NB4 (cell line): ENCODE measurements around the gene EN2.

Source experiments
- DNase-seq: peaks from one replicate; pipeline ENCODE4 v3.0.0; 2010; ENCODE audit warnings: low read depth
- H3K4me3 ChIP-seq: one replicate; pipeline ENCODE4 v1.5.1; 2011; ENCODE audit warnings: mild to moderate bottlenecking, low read depth, low read length, moderate library complexity
- MYC ChIP-seq: IDR thresholded peaks from 2 replicates; pipeline ENCODE4 v1.6.1; 2011; ENCODE audit warnings: low read depth, low read length
- POLR2A ChIP-seq: IDR thresholded peaks from 2 replicates; pipeline ENCODE4 v1.6.1; 2011; ENCODE audit warnings: mild to moderate bottlenecking; ENCODE audit not compliant: insufficient read length; ENCODE audit errors: extremely low read depth
- TF ChIP-seq, protein P1 (sequence below): IDR thresholded peaks from 2 replicates; pipeline ENCODE4 v1.6.1; 2011; ENCODE audit warnings: low read depth, low read length
- TF ChIP-seq, protein P2 (sequence below): IDR thresholded peaks from one replicate; pipeline ENCODE4 v1.5.1; 2012; ENCODE audit warnings: low read depth, low read length

EN2 gene

DNA sequence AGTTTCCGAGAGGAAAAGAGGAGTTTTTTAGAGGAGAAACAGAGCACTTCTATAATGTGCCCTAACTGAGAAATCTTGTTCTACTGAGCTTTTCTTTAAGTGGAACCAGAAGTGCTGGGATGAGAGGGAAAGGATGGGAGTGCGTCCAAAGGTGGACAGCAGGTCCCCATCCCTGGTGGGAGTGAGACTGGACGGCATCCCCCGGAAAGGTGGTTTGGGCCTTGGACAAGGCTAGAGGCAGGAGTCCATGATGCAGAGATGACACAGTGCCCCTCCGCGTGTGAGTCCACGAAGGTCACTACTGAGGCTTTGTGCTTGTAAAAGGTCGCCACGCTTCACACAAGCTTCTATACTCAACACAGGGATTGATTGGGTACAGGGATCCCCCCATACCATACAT is 6.1 kb upstream of the EN2 start:
- TF ChIP-seq POLR2A (no peak), MYC (no peak)
- TF ChIP-seq, protein P1, sequence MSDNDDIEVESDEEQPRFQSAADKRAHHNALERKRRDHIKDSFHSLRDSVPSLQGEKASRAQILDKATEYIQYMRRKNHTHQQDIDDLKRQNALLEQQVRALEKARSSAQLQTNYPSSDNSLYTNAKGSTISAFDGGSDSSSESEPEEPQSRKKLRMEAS = no peak
- TF ChIP-seq, protein P2, sequence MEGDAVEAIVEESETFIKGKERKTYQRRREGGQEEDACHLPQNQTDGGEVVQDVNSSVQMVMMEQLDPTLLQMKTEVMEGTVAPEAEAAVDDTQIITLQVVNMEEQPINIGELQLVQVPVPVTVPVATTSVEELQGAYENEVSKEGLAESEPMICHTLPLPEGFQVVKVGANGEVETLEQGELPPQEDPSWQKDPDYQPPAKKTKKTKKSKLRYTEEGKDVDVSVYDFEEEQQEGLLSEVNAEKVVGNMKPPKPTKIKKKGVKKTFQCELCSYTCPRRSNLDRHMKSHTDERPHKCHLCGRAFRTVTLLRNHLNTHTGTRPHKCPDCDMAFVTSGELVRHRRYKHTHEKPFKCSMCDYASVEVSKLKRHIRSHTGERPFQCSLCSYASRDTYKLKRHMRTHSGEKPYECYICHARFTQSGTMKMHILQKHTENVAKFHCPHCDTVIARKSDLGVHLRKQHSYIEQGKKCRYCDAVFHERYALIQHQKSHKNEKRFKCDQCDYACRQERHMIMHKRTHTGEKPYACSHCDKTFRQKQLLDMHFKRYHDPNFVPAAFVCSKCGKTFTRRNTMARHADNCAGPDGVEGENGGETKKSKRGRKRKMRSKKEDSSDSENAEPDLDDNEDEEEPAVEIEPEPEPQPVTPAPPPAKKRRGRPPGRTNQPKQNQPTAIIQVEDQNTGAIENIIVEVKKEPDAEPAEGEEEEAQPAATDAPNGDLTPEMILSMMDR = no peak
- no peak for DNase-seq
- no peak overlapping the region for H3K4me3 ChIP-seq

DNA sequence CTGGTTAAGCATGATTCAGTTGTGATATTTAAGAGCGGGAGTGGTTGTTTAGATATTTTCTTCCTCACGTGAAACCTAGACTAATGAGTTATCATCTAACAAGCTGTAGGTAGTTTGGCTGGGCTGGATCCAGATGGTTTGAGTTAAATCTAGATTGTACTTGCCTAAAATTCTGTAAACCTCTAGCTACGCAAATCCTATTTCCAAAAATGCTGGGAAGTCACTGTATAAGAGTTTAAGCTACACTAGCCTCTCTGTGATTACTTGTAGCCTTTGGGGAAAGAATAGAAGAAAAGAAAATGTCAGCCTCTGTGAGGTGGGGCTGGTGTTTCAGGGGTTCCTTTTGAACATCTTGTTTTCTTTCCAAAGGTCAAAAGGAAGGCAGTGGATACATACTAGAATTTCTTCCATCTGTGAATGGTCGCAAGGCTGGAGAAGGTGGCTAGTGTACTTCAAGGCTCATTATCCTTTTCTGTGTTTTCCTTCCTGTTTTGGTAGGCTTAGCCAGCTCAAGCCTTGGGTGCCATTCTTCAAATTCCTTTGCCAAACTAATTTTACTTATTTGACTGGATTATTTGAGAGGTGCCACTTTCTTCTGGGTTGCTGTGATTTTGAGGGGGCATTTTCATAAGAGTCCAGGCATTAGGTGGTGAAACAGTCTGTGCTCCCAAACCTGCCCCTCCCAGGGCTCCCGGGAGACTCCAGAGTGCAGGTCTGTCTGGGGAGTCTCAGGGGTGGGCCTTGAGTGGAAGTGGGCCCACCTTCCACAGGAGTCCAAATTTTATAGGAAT is 5.2 kb upstream of the EN2 start:
- no peak for DNase-seq
- no peak overlapping the region for H3K4me3 ChIP-seq
- TF ChIP-seq POLR2A (no peak), MYC (no peak)
- TF ChIP-seq, protein P2 = no peak
- TF ChIP-seq, protein P1 = no peak

DNA sequence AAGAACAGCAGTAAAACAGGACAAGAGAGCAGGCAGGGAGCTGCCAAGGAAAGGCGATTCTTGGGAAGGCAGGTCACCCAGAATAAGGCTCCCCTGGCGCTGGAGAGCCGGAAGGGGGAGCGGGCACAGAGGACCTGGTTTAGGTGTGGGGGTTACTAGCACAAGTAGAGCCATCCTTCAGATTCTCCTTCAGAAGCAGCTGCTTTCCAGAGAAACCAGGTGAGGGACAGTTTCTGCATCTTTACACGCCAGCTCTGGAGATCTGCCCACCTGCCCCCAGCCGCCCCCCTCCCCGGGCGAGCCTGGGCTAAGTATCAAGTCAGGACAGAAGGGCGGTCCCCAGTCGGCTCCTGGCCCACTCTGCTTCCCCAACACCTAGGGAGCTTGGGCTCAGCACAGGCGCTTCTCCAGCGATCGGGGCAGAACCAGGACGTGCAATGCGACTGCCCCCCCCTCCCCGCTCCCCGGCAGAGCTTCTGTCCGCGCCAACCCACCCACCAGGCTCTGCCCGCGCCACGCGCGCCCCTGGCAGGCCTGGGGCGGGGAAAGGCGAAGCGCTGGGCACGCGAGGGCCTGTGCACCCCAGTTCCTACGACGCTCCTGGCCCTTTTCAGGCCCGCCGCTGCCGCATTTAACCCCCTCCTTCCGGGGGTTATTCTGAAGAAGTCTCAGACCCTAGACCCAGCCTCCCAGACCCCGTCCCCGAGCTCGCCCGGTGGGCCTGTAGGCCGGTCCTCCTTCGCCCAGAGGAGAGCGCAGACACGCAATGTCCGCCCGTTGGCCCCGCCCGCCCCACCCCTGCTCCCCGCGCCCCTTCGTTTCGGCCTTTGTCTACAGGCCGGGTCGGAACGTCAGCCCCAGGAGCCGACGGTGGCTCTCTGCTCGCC is 4.4 kb upstream of the EN2 start:
- no peak for DNase-seq
- no peak overlapping the region for H3K4me3 ChIP-seq
- TF ChIP-seq, protein P1 = no peak
- TF ChIP-seq MYC = no peak
- TF ChIP-seq, protein P2 = no peak
- TF ChIP-seq POLR2A = no peak

DNA sequence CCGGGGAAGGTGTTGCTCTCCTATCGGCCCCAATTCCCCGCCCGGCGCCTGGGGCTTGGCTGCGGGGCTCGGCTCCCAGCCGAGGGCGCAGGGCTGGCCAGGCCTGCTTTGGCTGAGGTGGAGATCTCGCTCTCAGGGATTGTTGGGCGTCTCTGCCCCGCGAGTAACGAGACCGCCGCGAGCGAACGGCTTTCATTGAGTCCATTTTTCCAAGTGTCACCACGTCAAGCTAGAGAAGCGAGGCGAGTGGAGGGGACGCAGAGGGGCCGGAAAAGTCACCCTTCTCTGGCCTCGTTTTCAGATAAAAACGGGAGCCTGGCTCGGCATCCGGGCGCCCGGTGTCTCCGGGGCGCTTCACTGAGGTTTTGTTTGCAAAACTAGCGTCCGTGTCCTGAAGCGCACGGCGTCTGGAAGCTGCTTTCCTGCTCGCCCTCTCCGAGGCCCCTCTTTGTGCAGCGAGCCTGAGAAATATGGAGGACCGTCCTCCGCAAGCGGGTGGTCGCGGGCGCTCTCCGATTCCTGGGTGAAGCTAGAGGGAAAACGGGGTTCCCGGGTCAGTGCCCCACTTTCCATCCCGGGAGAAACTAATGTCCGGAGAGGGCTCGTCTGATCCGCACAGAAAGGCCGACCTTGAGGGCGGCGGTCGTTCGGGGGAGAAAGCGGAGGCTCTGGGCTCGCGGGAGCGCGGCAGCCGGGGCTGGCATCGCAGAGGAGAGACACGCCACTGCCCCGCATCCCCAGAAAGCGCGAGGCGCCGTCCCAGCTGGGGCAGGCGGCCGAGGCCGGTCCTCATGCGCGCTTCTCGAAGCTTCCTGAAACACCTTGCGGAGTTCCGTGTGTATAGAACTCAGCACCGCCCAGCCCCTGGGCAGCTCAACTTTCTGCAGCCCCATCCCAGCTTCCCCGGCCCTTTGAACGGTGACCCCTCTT is 3.5 kb upstream of the EN2 start:
- no peak overlapping the region for H3K4me3 ChIP-seq
- TF ChIP-seq, protein P1 = no peak
- TF ChIP-seq, protein P2 = no peak
- TF ChIP-seq POLR2A (no peak), MYC (no peak)
- DNase-seq = no peak

DNA sequence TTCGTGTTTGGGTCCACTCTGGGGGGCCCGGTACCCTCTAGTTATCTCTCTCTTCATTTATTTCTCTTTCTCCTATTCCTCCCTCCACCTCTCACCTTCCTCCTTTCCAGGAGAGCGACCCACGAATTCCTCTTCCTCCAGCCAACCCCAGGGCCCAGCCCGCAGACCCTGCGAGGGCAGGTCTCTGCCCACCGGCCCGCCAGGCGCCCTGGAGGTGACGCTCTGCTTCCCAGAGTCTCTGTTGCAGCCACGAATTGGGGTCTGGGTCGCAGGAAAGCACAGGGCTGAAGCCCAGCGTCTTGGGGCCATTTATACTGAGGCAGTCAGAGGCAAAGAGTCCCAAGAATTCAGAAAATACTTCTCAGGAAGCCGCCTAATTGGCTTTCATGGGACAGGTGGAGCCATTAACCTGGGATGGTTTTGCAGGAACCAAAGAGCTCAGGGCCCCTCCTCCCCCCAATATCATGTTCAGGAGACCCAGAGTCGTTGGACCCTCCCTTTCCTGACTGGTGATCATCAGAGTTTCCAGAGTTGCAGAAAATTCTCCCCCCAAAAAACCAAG is 2.7 kb upstream of the EN2 start:
- no peak overlapping the region for H3K4me3 ChIP-seq
- no peak for DNase-seq
- TF ChIP-seq, protein P1 = no peak
- TF ChIP-seq POLR2A (no peak), MYC (no peak)
- TF ChIP-seq, protein P2 = no peak
